ENCODE measurements around the gene GCAT. TPM values are rescaled to one million over a fixed set of nuclear protein-coding genes. Genes with fewer than 3 reads are reported as not detected.

The GCAT gene
- polyA plus RNA-seq, 1 donor (not counting 4 experiments of a cell fraction or from before 2014, with no cell fraction given): 8.4 TPM

GRCh38 chr22:37801946-37802309, 5.8 kb upstream of the GCAT start:
- H3K36me3 ChIP-seq (ENCODE audit: control insufficient read depth in 2 of 2, extremely low read depth in 1 of 2, insufficient read depth in 2 of 2, low read length in 2 of 2): no peaks in the 10 kb centered on the region
- H3K4me1 ChIP-seq (ENCODE audit: control insufficient read depth, extremely low read depth, insufficient read depth, low read length): peaks cover 11% of the 10 kb centered on the region
- H3K9me3 ChIP-seq (ENCODE audit: control insufficient read depth, low read depth, low read length): no peaks in the 10 kb centered on the region
- H3K4me3 ChIP-seq (ENCODE audit: control insufficient read depth in 2 of 3, extremely low read depth in 1 of 3, insufficient read depth in 2 of 3, low read depth in 1 of 3, low read length in 3 of 3): peak overlapping the region; percentile 49 to 83 (median 78)
- no peaks in the 10 kb centered on the region for H3K27me3 ChIP-seq (ENCODE audit: control insufficient read depth, extremely low read depth, insufficient read depth, low read length)
- peak overlapping the region; percentile 71 for H3K9ac ChIP-seq (ENCODE audit: control insufficient read depth, extremely low read depth, insufficient read depth, low read length)
- H4K20me1 ChIP-seq (ENCODE audit: control insufficient read depth, extremely low read depth, insufficient read depth, low read length): no peaks in the 10 kb centered on the region
- peak overlapping the region; percentile 92 for H3K4me2 ChIP-seq (ENCODE audit: control insufficient read depth, extremely low read depth, insufficient read depth, low read depth, low read length)
- no peak for DNase-seq (ENCODE audit: low read depth, low spot score)
- dilution Hi-C loops (cut with MboI; ENCODE audit: extremely low pct_ligation_motif_present, low sequenced_read_pairs): no loop called here
- H3K9me1 ChIP-seq (ENCODE audit: control insufficient read depth, extremely low read depth, insufficient read depth, low read length): no peaks in the 10 kb centered on the region
- H3K79me2 ChIP-seq (ENCODE audit: control insufficient read depth, insufficient read depth, low read length): no peaks in the 10 kb centered on the region
- no peak overlapping the region for H3K27ac ChIP-seq (ENCODE audit: control insufficient read depth, insufficient read depth, low read length)
- TF ChIP-seq, protein P1, sequence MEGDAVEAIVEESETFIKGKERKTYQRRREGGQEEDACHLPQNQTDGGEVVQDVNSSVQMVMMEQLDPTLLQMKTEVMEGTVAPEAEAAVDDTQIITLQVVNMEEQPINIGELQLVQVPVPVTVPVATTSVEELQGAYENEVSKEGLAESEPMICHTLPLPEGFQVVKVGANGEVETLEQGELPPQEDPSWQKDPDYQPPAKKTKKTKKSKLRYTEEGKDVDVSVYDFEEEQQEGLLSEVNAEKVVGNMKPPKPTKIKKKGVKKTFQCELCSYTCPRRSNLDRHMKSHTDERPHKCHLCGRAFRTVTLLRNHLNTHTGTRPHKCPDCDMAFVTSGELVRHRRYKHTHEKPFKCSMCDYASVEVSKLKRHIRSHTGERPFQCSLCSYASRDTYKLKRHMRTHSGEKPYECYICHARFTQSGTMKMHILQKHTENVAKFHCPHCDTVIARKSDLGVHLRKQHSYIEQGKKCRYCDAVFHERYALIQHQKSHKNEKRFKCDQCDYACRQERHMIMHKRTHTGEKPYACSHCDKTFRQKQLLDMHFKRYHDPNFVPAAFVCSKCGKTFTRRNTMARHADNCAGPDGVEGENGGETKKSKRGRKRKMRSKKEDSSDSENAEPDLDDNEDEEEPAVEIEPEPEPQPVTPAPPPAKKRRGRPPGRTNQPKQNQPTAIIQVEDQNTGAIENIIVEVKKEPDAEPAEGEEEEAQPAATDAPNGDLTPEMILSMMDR (optimal IDR thresholded peaks at IDR 0.05 in 1 of 3, IDR thresholded peaks at IDR 0.05 in 1 of 3, conservative IDR thresholded peaks at IDR 0.05 in 1 of 3; ENCODE audit: extremely low read depth in 1 of 3, insufficient read depth in 2 of 3, low read length in 3 of 3): no peak
- no peak for FAIRE-seq
- no peak overlapping the region for H2AFZ ChIP-seq (ENCODE audit: control insufficient read depth, low read length)

- Histone ChIP-seq H3K9me3 (ENCODE audit: control insufficient read depth, low read depth, low read length) (no peaks in the 10 kb centered on the region), H4K20me1 (ENCODE audit: control insufficient read depth, extremely low read depth, insufficient read depth, low read length) (no peaks in the 10 kb centered on the region), H3K9ac (ENCODE audit: control insufficient read depth, extremely low read depth, insufficient read depth, low read length) (peak overlapping the region; percentile 71), H2AFZ (ENCODE audit: control insufficient read depth, low read length) (peak overlapping the region; percentile 89), H3K36me3 (ENCODE audit: control insufficient read depth in 2 of 2, extremely low read depth in 1 of 2, insufficient read depth in 2 of 2, low read length in 2 of 2) (no peaks in the 10 kb centered on the region), H3K79me2 (ENCODE audit: control insufficient read depth, insufficient read depth, low read length) (no peaks in the 10 kb centered on the region), H3K4me1 (ENCODE audit: control insufficient read depth, extremely low read depth, insufficient read depth, low read length) (peaks cover 11% of the 10 kb centered on the region), H3K27ac (ENCODE audit: control insufficient read depth, insufficient read depth, low read length) (no peak overlapping the region), H3K4me2 (ENCODE audit: control insufficient read depth, extremely low read depth, insufficient read depth, low read depth, low read length) (peak overlapping the region; percentile 92), H3K27me3 (ENCODE audit: control insufficient read depth, extremely low read depth, insufficient read depth, low read length) (no peaks in the 10 kb centered on the region), H3K4me3 (ENCODE audit: control insufficient read depth in 2 of 3, extremely low read depth in 1 of 3, insufficient read depth in 2 of 3, low read depth in 1 of 3, low read length in 3 of 3) (peak overlapping the region; percentile 49 to 83 (median 78)), H3K9me1 (ENCODE audit: control insufficient read depth, extremely low read depth, insufficient read depth, low read length) (no peaks in the 10 kb centered on the region)
- no peak for DNase-seq (ENCODE audit: low read depth, low spot score)
- dilution Hi-C loops (cut with MboI; ENCODE audit: extremely low pct_ligation_motif_present, low sequenced_read_pairs): no loop called here
- FAIRE-seq: no peak
- TF ChIP-seq, protein P1 (optimal IDR thresholded peaks at IDR 0.05 in 1 of 3, IDR thresholded peaks at IDR 0.05 in 1 of 3, conservative IDR thresholded peaks at IDR 0.05 in 1 of 3; ENCODE audit: extremely low read depth in 1 of 3, insufficient read depth in 2 of 3, low read length in 3 of 3): no peak
- no peak for TF ChIP-seq EZH2 (IDR thresholded peaks at IDR 0.05; ENCODE audit: low read length)
Observed at GRCh38 chr22:37802310-37803194, 5.2 kb upstream of the GCAT start.
